ENCODE data around the gene HEG1.

DNA sequence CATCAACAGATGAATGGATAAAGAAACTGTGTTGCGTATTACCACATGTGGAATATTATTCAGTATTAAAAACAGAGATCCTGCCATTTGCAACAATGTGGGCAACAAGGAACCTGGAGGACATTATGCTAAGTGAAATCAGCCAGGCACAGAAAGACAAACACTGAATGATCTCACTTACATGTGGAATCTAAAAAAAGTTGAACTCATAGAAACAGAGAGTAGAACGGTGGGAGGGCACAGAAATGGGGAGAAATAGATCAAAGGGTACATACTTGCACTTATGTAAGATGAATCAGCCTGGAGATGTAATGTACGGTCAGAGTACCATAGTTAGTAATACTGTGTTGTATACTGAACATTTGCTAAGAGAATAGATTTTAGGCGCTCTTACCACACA is 91.4 kb downstream of the HEG1 start:
- TF ChIP-seq, protein P1, sequence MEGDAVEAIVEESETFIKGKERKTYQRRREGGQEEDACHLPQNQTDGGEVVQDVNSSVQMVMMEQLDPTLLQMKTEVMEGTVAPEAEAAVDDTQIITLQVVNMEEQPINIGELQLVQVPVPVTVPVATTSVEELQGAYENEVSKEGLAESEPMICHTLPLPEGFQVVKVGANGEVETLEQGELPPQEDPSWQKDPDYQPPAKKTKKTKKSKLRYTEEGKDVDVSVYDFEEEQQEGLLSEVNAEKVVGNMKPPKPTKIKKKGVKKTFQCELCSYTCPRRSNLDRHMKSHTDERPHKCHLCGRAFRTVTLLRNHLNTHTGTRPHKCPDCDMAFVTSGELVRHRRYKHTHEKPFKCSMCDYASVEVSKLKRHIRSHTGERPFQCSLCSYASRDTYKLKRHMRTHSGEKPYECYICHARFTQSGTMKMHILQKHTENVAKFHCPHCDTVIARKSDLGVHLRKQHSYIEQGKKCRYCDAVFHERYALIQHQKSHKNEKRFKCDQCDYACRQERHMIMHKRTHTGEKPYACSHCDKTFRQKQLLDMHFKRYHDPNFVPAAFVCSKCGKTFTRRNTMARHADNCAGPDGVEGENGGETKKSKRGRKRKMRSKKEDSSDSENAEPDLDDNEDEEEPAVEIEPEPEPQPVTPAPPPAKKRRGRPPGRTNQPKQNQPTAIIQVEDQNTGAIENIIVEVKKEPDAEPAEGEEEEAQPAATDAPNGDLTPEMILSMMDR (IDR thresholded peaks at IDR 0.05), result no peak
- no peak for TF ChIP-seq POLR2A (IDR thresholded peaks at IDR 0.05)

Data from body of pancreas (tissue), 4 donors.